ENCODE data around the gene ADGRB3. TPM values are rescaled to one million over a fixed set of nuclear protein-coding genes. Genes with fewer than 3 reads are reported as not detected.
"Not testable (repeated sequence)": the region's sequence is repeated elsewhere in the genome, so short reads cannot be mapped to it uniquely, and the experiment has no call there.

The ADGRB3 gene
- total RNA-seq, 4 donors from 2014 or later: 5.3 to 15.6 (median 7.6) TPM

GRCh38 chr6:68777956-68778355 is 142.9 kb downstream of the ADGRB3 start:
- Histone ChIP-seq H3K27ac (no peak overlapping the region), H3K27me3 (no peaks in the 10 kb centered on the region), H3K9me3 (no peaks in the 10 kb centered on the region), H3K36me3 (no peaks in the 10 kb centered on the region), H3K4me3 (no peak overlapping the region), H3K4me1 (no peaks in the 10 kb centered on the region)
- intact Hi-C loops (cut with DNase I; ENCODE audit: low total_unique reads): no loop called here
- no peak for DNase-seq
- TF ChIP-seq CTCF (IDR thresholded peaks at IDR 0.05): no peak
- no peak for TF ChIP-seq POLR2A (IDR thresholded peaks at IDR 0.05)

- Histone ChIP-seq H3K4me1 (no peaks in the 10 kb centered on the region), H3K27ac (no peak overlapping the region), H3K36me3 (no peaks in the 10 kb centered on the region), H3K4me3 (no peak overlapping the region), H3K27me3 (no peaks in the 10 kb centered on the region), H3K9me3 (no peaks in the 10 kb centered on the region)
- intact Hi-C loops (cut with DNase I; ENCODE audit: low total_unique reads): no loop called here
- TF ChIP-seq POLR2A (IDR thresholded peaks at IDR 0.05) (no peak), CTCF (IDR thresholded peaks at IDR 0.05) (no peak)
- DNase-seq: no peak
These were observed 143.4 kb downstream of the ADGRB3 start for GRCh38 chr6:68778356-68779020.

- no peaks in the 10 kb centered on the region for H3K27me3 ChIP-seq
- no peak overlapping the region for H3K4me3 ChIP-seq
- no peaks in the 10 kb centered on the region for H3K36me3 ChIP-seq
- no peak for TF ChIP-seq POLR2A (IDR thresholded peaks at IDR 0.05)
- TF ChIP-seq CTCF (IDR thresholded peaks at IDR 0.05): no peak
- intact Hi-C loops (cut with DNase I; ENCODE audit: low total_unique reads): no loop called here
- no peak for DNase-seq
- H3K9me3 ChIP-seq: no peaks in the 10 kb centered on the region
- H3K4me1 ChIP-seq: no peaks in the 10 kb centered on the region
- H3K27ac ChIP-seq: no peak overlapping the region
These were observed 144.3 kb downstream of the ADGRB3 start for GRCh38 chr6:68779366-68779765.

- DNase-seq; H3K36me3 ChIP-seq; intact Hi-C loops (cut with DNase I; ENCODE audit: low total_unique reads); H3K27ac ChIP-seq; H3K4me1 ChIP-seq; H3K9me3 ChIP-seq; H3K27me3 ChIP-seq; H3K4me3 ChIP-seq: not testable (repeated sequence)
These were observed 155.0 kb downstream of the ADGRB3 start for GRCh38 chr6:68790128-68790527.

- H3K36me3 ChIP-seq; H3K4me1 ChIP-seq; DNase-seq; H3K4me3 ChIP-seq; H3K9me3 ChIP-seq; H3K27ac ChIP-seq; H3K27me3 ChIP-seq; intact Hi-C loops (cut with DNase I; ENCODE audit: low total_unique reads): not testable (repeated sequence)
These were observed 179.9 kb downstream of the ADGRB3 start for GRCh38 chr6:68814976-68815375.

GRCh38 chr6:68826501-68826900 is 191.4 kb downstream of the ADGRB3 start:
- Histone ChIP-seq H3K27me3 (no peaks in the 10 kb centered on the region), H3K4me3 (no peak overlapping the region), H3K27ac (no peak overlapping the region), H3K36me3 (no peaks in the 10 kb centered on the region), H3K4me1 (no peaks in the 10 kb centered on the region), H3K9me3 (no peaks in the 10 kb centered on the region)
- TF ChIP-seq POLR2A (IDR thresholded peaks at IDR 0.05): no peak
- no peak for TF ChIP-seq CTCF (IDR thresholded peaks at IDR 0.05)
- intact Hi-C loops (cut with DNase I; ENCODE audit: low total_unique reads): no loop called here
- no peak for DNase-seq
